B cell (primary cell): Measurements from ENCODE around the gene GRIN3A. TPM values are rescaled to one million over a fixed set of nuclear protein-coding genes. Genes with fewer than 3 reads are reported as not detected.

Source experiments
- ATAC-seq: fragments of 200-7000 bp; cut with Tn5 transposase; one replicate; pipeline ENCODE4 v1.10.0; 2021; ENCODE audit warnings: low read depth, mild to moderate bottlenecking, moderate number of reproducible peaks, moderate library complexity
- CTCF ChIA-PET: fragments of 350-600 bp; sonication (Branson Sonifier 250); formaldehyde crosslinking; loops from one replicate; lab custom pipeline; 2021; ENCODE audit warnings: antibody characterized with exemption, inconsistent platforms; lab: Charles Lee
- POLR2A ChIA-PET: fragments of 350-600 bp; sonication (Branson Sonifier 250); formaldehyde crosslinking; loops from one replicate; lab custom pipeline; 2021; ENCODE audit warnings: antibody characterized with exemption; lab: Charles Lee
- DNase-seq: peaks from one replicate; pipeline ENCODE4 v3.0.0; 2013
- H2AFZ ChIP-seq: 2 replicates; pipeline ENCODE4 v1.6.1; 2012; ENCODE audit warnings: mild to moderate bottlenecking, low read depth, low read length; ENCODE audit not compliant: insufficient read depth, poor library complexity, severe bottlenecking
- H3K27ac ChIP-seq, 2 donors: 1 replicate in 1 of 2; 2 replicates in 1 of 2; pipeline ENCODE4 v1.5.1; 2012 to 2013; ENCODE audit warnings: low read length in 2 of 2, mild to moderate bottlenecking in 2 of 2, moderate library complexity in 1 of 2
- H3K27me3 ChIP-seq, 4 experiments: fragments of 200-600 bp in 1 of 4; sonication (generic) in 1 of 4; replicated peaks in 1 of 4; 1 replicate in 2 of 4; 2 replicates in 2 of 4; pipeline versions ENCODE4 v1.6.1 to v1.7.0; 2013 to 2016; ENCODE audit warnings: low read length in 3 of 4, mild to moderate bottlenecking in 2 of 4, mixed read lengths in 1 of 4, moderate library complexity in 1 of 4; ENCODE audit not compliant: insufficient read depth in 4 of 4, control insufficient read depth in 3 of 4; ENCODE audit errors: control extremely low read depth in 1 of 4
- H3K36me3 ChIP-seq, 2 experiments: replicated peaks in 1 of 2; 1 replicate in 1 of 2; 2 replicates in 1 of 2; pipeline versions ENCODE4 v1.6.1 to v1.7.1; 2013; ENCODE audit warnings: low read length in 1 of 2; ENCODE audit not compliant: insufficient read depth in 2 of 2, control insufficient read depth in 1 of 2; ENCODE audit errors: control extremely low read depth in 1 of 2, extremely low read depth in 1 of 2
- H3K4me1 ChIP-seq, 2 donors: fragments of 200-600 bp in 1 of 2; sonication (generic) in 1 of 2; 1 replicate in 1 of 2; 2 replicates in 1 of 2; pipeline versions ENCODE4 v1.5.1 to v1.6.1; 2013 to 2017; ENCODE audit warnings: low read length in 2 of 2; ENCODE audit not compliant: control insufficient read depth in 2 of 2, insufficient read depth in 2 of 2
- H3K4me2 ChIP-seq: replicated peaks from 2 replicates; pipeline ENCODE3; 2012; ENCODE audit warnings: mild to moderate bottlenecking, low read depth, low read length; ENCODE audit not compliant: poor library complexity, severe bottlenecking
- H3K4me3 ChIP-seq, 5 experiments: fragments of 200-600 bp in 1 of 5; sonication (generic) in 1 of 5; 1 replicate in 3 of 5; 2 replicates in 2 of 5; pipeline versions ENCODE4 v1.5.1 to v1.7.0; 2011 to 2016; ENCODE audit warnings: low read length in 4 of 5, mild to moderate bottlenecking in 4 of 5, low read depth in 2 of 5, control low read depth in 1 of 5, moderate library complexity in 1 of 5; ENCODE audit not compliant: insufficient read depth in 1 of 5; ENCODE audit errors: control extremely low read depth in 1 of 5, extremely low read depth in 1 of 5
- H3K79me2 ChIP-seq: fragments of 200-600 bp; sonication (generic); one replicate; pipeline ENCODE4 v1.6.0; 2016; ENCODE audit warnings: low read length; ENCODE audit not compliant: control insufficient read depth, insufficient read depth
- H3K9ac ChIP-seq: fragments of 200-600 bp; sonication (generic); 2 replicates; pipeline ENCODE4 v1.6.1; 2017; ENCODE audit warnings: mild to moderate bottlenecking, low read length, moderate library complexity
- H3K9me3 ChIP-seq, 3 donors: one replicate each; pipeline versions ENCODE4 v1.6.1 to v1.7.1; 2013; ENCODE audit warnings: low read length in 2 of 3; ENCODE audit not compliant: control insufficient read depth in 2 of 3, insufficient read depth in 1 of 3; ENCODE audit errors: control extremely low read depth in 1 of 3
- H4K20me1 ChIP-seq: 2 replicates; pipeline ENCODE4 v1.6.0; 2012; ENCODE audit warnings: mild to moderate bottlenecking, low read length; ENCODE audit not compliant: insufficient read depth, control insufficient read depth, poor library complexity, severe bottlenecking
- H3K27ac Mint-ChIP-seq: one replicate; pipeline ENCODE4 v1.8.0; 2021; ENCODE audit warnings: mixed read lengths
- H3K27me3 Mint-ChIP-seq: one replicate; pipeline ENCODE4 v1.8.0; 2021; ENCODE audit warnings: mixed read lengths
- H3K4me1 Mint-ChIP-seq: one replicate; pipeline ENCODE4 v1.8.0; 2021; ENCODE audit warnings: mixed read lengths
- H3K4me3 Mint-ChIP-seq: one replicate; pipeline ENCODE4 v1.8.0; 2021; ENCODE audit warnings: mixed read lengths
- H3K9me3 Mint-ChIP-seq: one replicate; pipeline ENCODE4 v1.8.0; 2022; ENCODE audit warnings: mixed read lengths; ENCODE audit not compliant: insufficient read depth
- EZH2 ChIP-seq: IDR thresholded peaks from 2 replicates; pipeline ENCODE4 v1.6.1; 2012; ENCODE audit warnings: borderline replicate concordance, low read depth, mild to moderate bottlenecking, moderate library complexity, low read length; ENCODE audit not compliant: insufficient read depth, poor library complexity, severe bottlenecking
- WGBS: methylation state at CpG from one replicate; pipeline ENCODE4 v1.1.5; 2013; ENCODE audit warnings: missing lambda C conversion rate; ENCODE audit not compliant: insufficient coverage; 5-methylcytosine and 5-hydroxymethylcytosine counted together
- intact Hi-C: fragments of 100-400 bp; cut with micrococcal nuclease; formaldehyde crosslinking; loops from one replicate; pipeline ENCODE4 v1.10.0; 2022
- polyA plus RNA-seq: library from polyadenylated mRNA; depleted of rRNA; stranded (reverse); fragments of >200 nt; gene quantifications from 2 replicates; pipeline ENCODE4 v1.2.3, GENCODE V29; 2012
- total RNA-seq, 2 donors: library from RNA; stranded (reverse); fragments of 120-200 nt in 1 of 2; gene quantifications; 1 replicate in 1 of 2; 2 replicates in 1 of 2; pipeline versions ENCODE4 v1.2.3 to v1.2.4, GENCODE V29; 2013 to 2022

GRIN3A gene
- total and polyA plus RNA-seq, 2 donors (not counting 1 experiment from before 2014, with no cell fraction given): not detected

- no peak overlapping the region for H3K4me3 ChIP-seq
- intact Hi-C loops: no loop called here
- ATAC-seq (no peak), DNase-seq (no peak)
- H3K9me3 ChIP-seq: peaks cover 0 to 7% (median 0%) of the 10 kb centered on the region in 3 donors
- no peaks in the 10 kb centered on the region for H3K4me1 Mint-ChIP-seq
- H4K20me1 ChIP-seq: no peaks in the 10 kb centered on the region
- POLR2A ChIA-PET: no interaction called here
- H3K4me2 ChIP-seq: no peak overlapping the region
- TF ChIP-seq EZH2: no peak
- no peak overlapping the region for H3K27ac ChIP-seq
- H3K27me3 ChIP-seq: peaks cover 0 to 26% (median 18%) of the 10 kb centered on the region in 4 experiments
- no peak overlapping the region for H3K27ac Mint-ChIP-seq
- peaks cover 51% of the 10 kb centered on the region for H3K27me3 Mint-ChIP-seq
- no peaks in the 10 kb centered on the region for H3K79me2 ChIP-seq
- CTCF ChIA-PET: no interaction called here
- 10% methylated on average over 78 of the region's 78 CpGs for WGBS
- H3K9ac ChIP-seq: no peak overlapping the region
- no peaks in the 10 kb centered on the region for H3K9me3 Mint-ChIP-seq
- no peak overlapping the region for H2AFZ ChIP-seq
- H3K4me3 Mint-ChIP-seq: no peak overlapping the region
- H3K4me1 ChIP-seq: no peaks in the 10 kb centered on the region
- H3K36me3 ChIP-seq: no peaks in the 10 kb centered on the region
Measured at GRCh38 chr9:101737705-101738565, 512 bp downstream of the GRIN3A start.

- TF ChIP-seq EZH2: no peak
- Histone ChIP-seq H3K4me3 (no peak overlapping the region), H3K27ac (no peak overlapping the region), H3K4me2 (no peak overlapping the region), H3K4me1 (no peaks in the 10 kb centered on the region), H3K9me3 (peaks cover 0 to 7% (median 0%) of the 10 kb centered on the region in 3 donors), H3K36me3 (no peaks in the 10 kb centered on the region), H3K79me2 (no peaks in the 10 kb centered on the region), H2AFZ (no peak overlapping the region), H4K20me1 (no peaks in the 10 kb centered on the region), H3K27me3 (peaks cover 0 to 26% (median 18%) of the 10 kb centered on the region in 4 experiments), H3K9ac (no peak overlapping the region)
- POLR2A ChIA-PET: no interaction called here
- no peak overlapping the region for H3K4me3 Mint-ChIP-seq
- CTCF ChIA-PET: no interaction called here
- no peak for DNase-seq
- no peaks in the 10 kb centered on the region for H3K9me3 Mint-ChIP-seq
- H3K27ac Mint-ChIP-seq: no peak overlapping the region
- 17% methylated on average over 32 of the region's 32 CpGs for WGBS
- no peak for ATAC-seq
- H3K27me3 Mint-ChIP-seq: peaks cover 49% of the 10 kb centered on the region
- H3K4me1 Mint-ChIP-seq: no peaks in the 10 kb centered on the region
- intact Hi-C loops: no loop called here
Measured at GRCh38 chr9:101737165-101737704, 1.2 kb downstream of the GRIN3A start.
